ENCODE data around the gene SAMD4A.

- TF ChIP-seq CTCF (IDR thresholded peaks at IDR 0.05; ENCODE audit: low read length) (no peak), EZH2 (IDR thresholded peaks at IDR 0.05; ENCODE audit: borderline replicate concordance, low read length) (no peak)
These were observed 118.4 kb downstream of the SAMD4A start for GRCh38 chr14:54685286-54685845.

Data from OCI-LY1 (cell line).